NCI-H1048 (cell line): Measurements from ENCODE around the gene VSX2.
"Not testable (repeated sequence)": the region's sequence is repeated elsewhere in the genome, so short reads cannot be mapped to it uniquely, and the experiment has no call there.

Experiments used
- DNase-seq: peaks from one replicate; lab custom pipeline; 2025; lab: John Stamatoyannopoulos, UW

The VSX2 gene

GRCh38 chr14:74259513-74259912, 20.3 kb downstream of the VSX2 start:
- no peak for DNase-seq

- no peak for DNase-seq
Observed at GRCh38 chr14:74260525-74261233, 21.4 kb downstream of the VSX2 start.

GRCh38 chr14:74261288-74261687, 22.0 kb downstream of the VSX2 start:
- DNase-seq = no peak

- no peak for DNase-seq
Observed at GRCh38 chr14:74262076-74262475, 22.8 kb downstream of the VSX2 start.

- DNase-seq = no peak
Observed at GRCh38 chr14:74263181-74263580, 23.9 kb downstream of the VSX2 start.

- no peak for DNase-seq
Observed at GRCh38 chr14:74263921-74264320, 24.7 kb downstream of the VSX2 start.

GRCh38 chr14:74265301-74265965, 26.2 kb downstream of the VSX2 start:
- no peak for DNase-seq

- no peak for DNase-seq
Observed at GRCh38 chr14:74267588-74267987, 28.3 kb downstream of the VSX2 start.

GRCh38 chr14:74270382-74271177, 31.3 kb downstream of the VSX2 start:
- DNase-seq = not testable (repeated sequence)

GRCh38 chr14:74271365-74271764, 32.1 kb downstream of the VSX2 start:
- no peak for DNase-seq

- no peak for DNase-seq
Observed at GRCh38 chr14:74275241-74275841, 36.1 kb downstream of the VSX2 start.

- DNase-seq = no peak
Observed at GRCh38 chr14:74278080-74278479, 38.8 kb downstream of the VSX2 start.

GRCh38 chr14:74281069-74281468, 41.8 kb downstream of the VSX2 start:
- DNase-seq = no peak

- DNase-seq = no peak
Observed at GRCh38 chr14:74286736-74287135, 47.5 kb downstream of the VSX2 start.

GRCh38 chr14:74289801-74290200, 50.6 kb downstream of the VSX2 start:
- no peak for DNase-seq

GRCh38 chr14:74290415-74290814, 51.2 kb downstream of the VSX2 start:
- no peak for DNase-seq

- no peak for DNase-seq
Observed at GRCh38 chr14:74292061-74292460, 52.8 kb downstream of the VSX2 start.

- no peak for DNase-seq
Observed at GRCh38 chr14:74293606-74294005, 54.4 kb downstream of the VSX2 start.

- DNase-seq = no peak
Observed at GRCh38 chr14:74296037-74296467, 56.8 kb downstream of the VSX2 start.

- DNase-seq = no peak
Observed at GRCh38 chr14:74297986-74298385, 58.7 kb downstream of the VSX2 start.

- DNase-seq = no peak
Observed at GRCh38 chr14:74299061-74299545, 59.9 kb downstream of the VSX2 start.

- no peak for DNase-seq
Observed at GRCh38 chr14:74301594-74302151, 62.4 kb downstream of the VSX2 start.
